Stimulated activated CD8-positive, alpha-beta memory T cell treated with anti-CD3 and anti-CD28 coated beads, Interleukin-15, amount 100 ng/mL, for 24 hours (primary cell): ENCODE measurements around the gene TPPP2.

ENCODE experiments used
- DNase-seq: peaks from one replicate; pipeline ENCODE4 v3.0.0-alpha.2; 2020; ENCODE audit warnings: low read depth

Gene TPPP2

GRCh38 chr14:21057803-21058675 is 28.0 kb downstream of the TPPP2 start, which contains the start of gene RNASE8:
Gene RNASE8, plus strand, starts transcription at chr14:21057822. Its CDS starts 71 bp downstream, at chr14:21057893.
- no peak for DNase-seq

GRCh38 chr14:21058903-21059302 is 28.9 kb downstream of the TPPP2 start:
- no peak for DNase-seq

GRCh38 chr14:21059842-21060613 is 30.0 kb downstream of the TPPP2 start:
- DNase-seq, result no peak

GRCh38 chr14:21060614-21061346 is 30.8 kb downstream of the TPPP2 start:
- no peak for DNase-seq

GRCh38 chr14:21061347-21061668 is 31.3 kb downstream of the TPPP2 start:
- DNase-seq, result no peak

GRCh38 chr14:21063479-21063878 is 33.5 kb downstream of the TPPP2 start:
- DNase-seq, result no peak

GRCh38 chr14:21066882-21067502 is 37.0 kb downstream of the TPPP2 start:
- no peak for DNase-seq

GRCh38 chr14:21068521-21069387 is 38.7 kb downstream of the TPPP2 start:
- no peak for DNase-seq

GRCh38 chr14:21069388-21070082 is 39.5 kb downstream of the TPPP2 start:
- no peak for DNase-seq

- no peak for DNase-seq
Observed at GRCh38 chr14:21070083-21070609, 40.1 kb downstream of the TPPP2 start, which contains the start of gene ARHGEF40. Gene ARHGEF40, plus strand, starts transcription at chr14:21070304. Its CDS starts 93 bp downstream, at chr14:21070397.

- no peak for DNase-seq
Observed at GRCh38 chr14:21070610-21071224, 40.7 kb downstream of the TPPP2 start.

- no peak for DNase-seq
Observed at GRCh38 chr14:21071225-21072030, 41.4 kb downstream of the TPPP2 start.

GRCh38 chr14:21072031-21072473 is 42.0 kb downstream of the TPPP2 start:
- no peak for DNase-seq

- no peak for DNase-seq
Observed at GRCh38 chr14:21072781-21073339, 42.8 kb downstream of the TPPP2 start.

- no peak for DNase-seq
Observed at GRCh38 chr14:21073921-21074320, 43.9 kb downstream of the TPPP2 start.

GRCh38 chr14:21074398-21075272 is 44.6 kb downstream of the TPPP2 start:
- DNase-seq, result no peak

- DNase-seq, result no peak
Observed at GRCh38 chr14:21075719-21076437, 45.9 kb downstream of the TPPP2 start.
